H4 (cell line): ENCODE measurements around the gene SAMM50. TPM values are rescaled to one million over a fixed set of nuclear protein-coding genes. Genes with fewer than 3 reads are reported as not detected.

Experiments
- DNase-seq: peaks from one replicate; pipeline ENCODE4 v3.0.0-alpha.2; 2015; ENCODE audit warnings: low spot score
- total RNA-seq: library from RNA; depleted of rRNA; stranded (reverse); fragments of >200 nt; shearing (Covaris generic); gene quantifications from 2 replicates; pipeline ENCODE4 v1.2.3, GENCODE V29; 2014; rRNA removed

The SAMM50 gene
- total RNA-seq, 1 experiment from 2014 or later = 82.4 TPM

GRCh38 chr22:44028091-44028490, 72.8 kb downstream of the SAMM50 start:
- DNase-seq = no peak

DNA sequence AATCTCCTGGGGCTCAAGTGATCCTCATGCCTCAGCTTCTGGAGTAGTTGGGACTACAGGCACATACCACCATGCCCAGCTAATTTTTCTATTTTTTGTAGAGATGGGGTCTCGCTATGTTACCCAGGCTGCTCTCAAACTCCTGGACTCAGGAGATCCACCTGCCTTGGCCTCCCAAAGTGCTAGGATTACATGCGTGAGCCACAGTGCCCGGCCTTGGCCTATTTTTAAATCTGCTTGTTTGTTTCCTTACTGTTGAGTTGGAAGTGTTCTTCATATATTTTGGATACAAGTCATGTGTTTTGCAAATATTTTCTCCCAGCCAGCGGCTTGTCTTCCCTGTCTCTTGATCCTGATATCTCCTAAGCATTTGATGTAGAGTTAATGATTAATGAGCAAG, 73.8 kb downstream of the SAMM50 start:
- DNase-seq = no peak

GRCh38 chr22:44030051-44030701, 74.9 kb downstream of the SAMM50 start:
- no peak for DNase-seq

- DNase-seq = no peak
Measured at GRCh38 chr22:44030702-44031082, 75.5 kb downstream of the SAMM50 start.

DNA sequence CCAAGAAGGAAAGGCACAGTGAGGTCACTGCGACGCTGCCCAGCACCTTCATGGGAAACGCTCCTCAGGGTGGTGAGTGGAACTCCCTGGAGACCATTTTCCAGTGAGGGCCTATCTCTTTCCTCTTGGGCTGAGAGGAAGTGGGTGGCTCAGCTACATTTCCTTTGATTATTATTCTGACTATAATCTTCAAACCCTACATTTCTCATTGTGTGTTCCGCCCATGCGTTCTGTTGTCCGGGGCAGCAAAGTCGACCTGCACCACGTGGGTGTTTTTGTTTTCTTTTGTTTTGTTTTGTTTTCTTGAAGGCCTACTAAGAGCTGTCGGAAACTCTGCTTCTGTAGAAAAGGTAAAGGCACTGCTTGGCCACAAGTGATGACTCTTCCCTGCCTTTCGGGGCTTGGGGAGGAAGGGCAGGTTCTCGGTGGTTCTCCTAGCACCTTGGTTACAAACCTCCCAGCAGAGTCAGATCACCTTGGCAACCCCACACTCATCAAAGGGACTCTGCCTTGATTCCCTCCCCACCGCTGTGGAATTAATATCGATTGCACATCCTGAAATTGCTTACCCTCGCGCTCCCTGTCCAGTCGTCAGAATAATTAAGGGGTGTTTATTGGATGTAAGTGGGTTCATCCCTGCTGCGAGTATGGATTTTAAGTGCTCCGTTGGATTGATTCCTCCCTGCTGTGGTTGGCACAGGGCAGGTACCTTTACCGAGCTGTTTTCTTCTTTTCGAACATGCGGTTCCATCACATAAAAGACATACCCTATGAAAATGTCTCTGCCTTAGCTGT, 76.1 kb downstream of the SAMM50 start:
- DNase-seq = no peak

GRCh38 chr22:44032126-44032730, 77.0 kb downstream of the SAMM50 start:
- DNase-seq = no peak

GRCh38 chr22:44033287-44033686, 78.0 kb downstream of the SAMM50 start:
- no peak for DNase-seq

GRCh38 chr22:44033694-44034093, 78.5 kb downstream of the SAMM50 start:
- no peak for DNase-seq

- DNase-seq = peak; percentile 78
Measured at GRCh38 chr22:44037519-44038375, 82.5 kb downstream of the SAMM50 start.

DNA sequence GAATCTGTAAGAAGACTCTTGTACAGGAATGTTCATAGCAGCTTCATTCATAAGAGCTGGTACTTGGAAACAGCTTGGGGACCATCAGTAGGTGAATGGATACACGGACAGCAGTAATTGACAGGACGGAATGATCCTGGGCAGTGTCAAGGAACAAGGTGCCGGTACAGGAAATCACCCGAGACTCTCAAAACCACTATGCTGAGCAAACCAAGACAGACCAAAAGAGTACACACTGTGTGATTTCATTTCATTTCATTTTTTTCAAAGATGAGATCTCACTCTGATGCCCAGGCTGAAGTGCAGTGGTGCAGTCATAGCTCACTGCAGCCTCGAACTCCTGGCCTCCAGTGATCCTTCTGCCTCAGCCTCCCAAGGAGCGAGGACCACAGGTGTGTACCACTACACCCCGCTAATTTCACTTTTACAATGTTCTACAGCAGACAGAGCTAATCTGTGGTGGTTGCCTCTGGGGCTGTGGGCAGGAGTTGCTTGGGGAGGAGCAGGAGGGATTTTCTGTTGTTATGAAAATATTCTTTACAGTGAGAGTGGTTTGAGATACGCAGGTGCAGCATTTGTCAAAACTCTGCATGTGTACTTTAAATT, 84.4 kb downstream of the SAMM50 start:
- DNase-seq = no peak

- DNase-seq = no peak
Measured at GRCh38 chr22:44042249-44043218, 87.3 kb downstream of the SAMM50 start.

DNA sequence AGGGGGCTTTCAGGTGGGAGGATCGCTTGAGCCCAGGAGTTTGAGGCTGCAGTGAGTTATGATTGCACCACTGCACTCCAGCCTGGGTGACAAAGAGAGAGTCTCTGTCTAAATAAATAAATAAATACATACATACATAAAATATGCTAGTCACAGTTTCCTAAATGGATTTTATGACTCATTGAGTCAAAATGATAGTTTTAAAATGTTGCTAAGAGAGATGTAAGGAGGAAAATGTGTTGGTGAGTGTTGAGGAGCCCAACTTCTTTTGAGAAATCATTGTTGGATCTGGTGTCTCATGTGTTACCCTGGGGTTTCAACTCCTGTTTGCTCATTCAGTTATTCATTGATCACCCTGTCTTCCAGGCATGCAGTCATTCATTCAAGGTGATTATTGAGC, 89.9 kb downstream of the SAMM50 start:
- DNase-seq = no peak

Other genes with a start within 250 kb of the SAMM50 start
- 2.6 TPM in 2 replicates for gene EFCAB6, start 143.1 kb upstream of the SAMM50 start, total RNA-seq
- gene SULT4A1, start 92.9 kb upstream of the SAMM50 start, total RNA-seq = 0.33 TPM in 1 of 2 replicates, not detected in the other
- not detected in 2 replicates for gene PNPLA5, start 63.4 kb upstream of the SAMM50 start, total RNA-seq
- gene PNPLA3, start 31.6 kb upstream of the SAMM50 start, total RNA-seq = 5.2 and 7.8 TPM in 2 replicates
- gene PARVB, start 68.9 kb downstream of the SAMM50 start, total RNA-seq = 28.3 and 32.7 TPM in 2 replicates
- 0.04 and 1.1 TPM in 2 replicates for gene PARVG, start 225.5 kb downstream of the SAMM50 start, total RNA-seq